ENCODE data around the gene ZDHHC16.
"Not testable (repeated sequence)": the region's sequence is repeated elsewhere in the genome, so short reads cannot be mapped to it uniquely, and the experiment has no call there.

The ZDHHC16 gene

DNA sequence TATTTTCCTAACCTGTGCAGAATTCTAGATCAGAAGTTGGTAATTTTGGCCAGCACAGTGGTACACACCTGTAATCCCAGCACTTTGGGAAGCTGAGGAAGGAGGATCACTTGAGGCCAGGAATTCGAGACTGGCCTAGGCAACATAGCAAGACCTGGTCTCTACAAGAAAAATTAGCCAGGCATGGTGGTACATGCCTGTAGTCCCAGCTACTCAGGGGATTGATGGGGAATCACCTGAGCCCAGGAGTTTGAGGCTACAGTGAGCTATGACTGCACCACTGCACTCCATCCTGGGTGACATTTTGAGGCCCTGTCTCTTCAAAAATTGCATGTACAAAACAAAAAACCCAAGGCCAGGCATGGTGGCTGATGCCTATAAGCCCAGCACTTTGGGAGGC is 11.4 kb upstream of the ZDHHC16 start:
- no peak for DNase-seq (ENCODE audit: low read depth)

DNA sequence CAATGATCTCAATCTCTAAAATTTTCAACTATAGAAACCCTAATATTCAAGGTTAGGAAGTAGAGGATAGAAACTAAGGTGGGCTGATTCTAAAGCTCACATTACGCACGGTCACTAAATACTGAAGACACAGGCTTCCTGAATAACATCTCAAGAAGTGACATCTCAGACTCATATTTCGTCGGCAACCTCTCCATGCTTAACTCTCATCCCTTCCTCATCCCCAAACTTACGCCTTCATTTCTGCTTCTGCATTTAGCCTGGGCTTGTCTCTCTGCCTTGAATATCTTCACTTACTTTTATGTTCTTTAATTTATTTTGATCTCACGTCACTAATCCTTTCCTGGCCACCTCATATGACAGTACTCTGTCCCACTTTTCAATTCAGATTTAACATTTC is 10.8 kb upstream of the ZDHHC16 start:
- no peak for DNase-seq (ENCODE audit: low read depth)

DNA sequence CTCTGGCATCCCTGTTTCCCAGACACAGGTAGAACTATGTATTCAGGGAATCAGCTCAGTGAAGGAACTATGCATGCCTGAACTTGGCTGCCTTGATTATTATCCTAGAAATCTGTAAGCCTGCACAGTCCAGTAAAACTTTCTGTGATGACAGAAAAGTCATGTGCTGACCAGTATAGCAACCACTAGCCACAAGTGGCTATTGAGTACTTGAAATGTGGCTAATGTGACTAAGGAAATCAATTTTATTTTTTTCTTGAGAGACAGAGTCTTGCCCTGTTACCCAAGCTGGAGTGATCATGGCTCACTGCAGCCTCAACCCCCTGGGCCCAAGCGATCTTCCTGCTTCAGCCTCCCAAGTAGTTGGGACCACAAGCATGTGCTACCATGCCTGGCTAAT is 3.7 kb upstream of the ZDHHC16 start:
- DNase-seq (ENCODE audit: low read depth), result no peak

DNA sequence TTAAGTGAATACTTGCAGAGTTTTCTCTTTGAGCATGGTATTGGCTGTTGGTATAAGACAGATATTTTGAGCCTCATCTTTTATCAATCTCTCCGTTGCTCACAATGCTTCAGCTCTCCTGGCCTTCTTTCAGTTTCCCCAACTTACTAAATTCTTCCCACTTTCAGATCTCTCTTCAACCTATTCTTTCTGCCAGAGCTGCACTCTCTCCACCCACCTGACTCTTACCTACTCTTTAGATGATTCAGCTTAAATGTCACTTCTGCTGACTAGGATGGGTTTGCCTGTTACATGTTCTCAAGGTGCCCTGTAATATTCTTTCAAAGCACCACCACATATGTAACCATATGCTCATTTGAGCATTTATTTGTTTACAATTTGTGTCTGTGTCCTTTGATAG is 1.8 kb upstream of the ZDHHC16 start:
- DNase-seq (ENCODE audit: low read depth), result no peak

DNA sequence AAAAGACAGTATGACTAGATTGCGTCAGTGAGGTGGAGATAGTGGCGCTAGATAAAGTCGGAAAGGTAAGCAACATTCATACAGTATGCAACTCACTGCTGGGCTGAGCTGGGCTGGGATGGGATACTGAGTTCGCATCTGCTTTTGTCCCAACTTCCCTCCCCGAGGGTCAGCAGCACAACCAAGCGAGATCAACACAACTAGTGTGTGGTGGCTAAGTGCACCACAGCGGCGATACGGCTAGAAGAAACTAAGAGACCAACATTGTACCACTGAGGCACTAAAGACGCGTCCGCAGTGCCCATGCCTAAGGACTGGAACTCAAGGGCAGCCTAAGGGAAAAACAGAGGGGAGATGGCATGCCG is 636 bp upstream of the ZDHHC16 start:
- DNase-seq (ENCODE audit: low read depth), result no peak

DNA sequence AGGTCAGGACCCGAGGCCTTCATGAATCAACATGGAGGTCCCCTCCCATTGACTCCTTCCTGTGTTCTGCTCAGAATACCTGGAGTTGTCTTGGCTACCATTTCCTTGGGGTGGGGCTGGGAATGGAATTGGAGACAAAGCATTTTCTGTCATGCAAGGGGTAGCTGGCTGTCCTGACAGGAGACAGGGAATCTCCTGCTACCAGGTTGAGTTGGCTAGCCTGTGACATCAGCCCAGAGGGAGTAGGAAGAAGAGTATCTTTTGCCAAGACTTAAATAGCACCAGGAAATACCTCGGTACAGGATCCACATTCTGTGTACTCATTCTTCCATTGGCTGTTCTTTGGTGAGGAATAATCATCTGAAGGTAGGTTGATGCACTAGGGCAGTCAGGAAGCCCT is 4.9 kb downstream of the ZDHHC16 start:
- DNase-seq (ENCODE audit: low read depth), result no peak

DNA sequence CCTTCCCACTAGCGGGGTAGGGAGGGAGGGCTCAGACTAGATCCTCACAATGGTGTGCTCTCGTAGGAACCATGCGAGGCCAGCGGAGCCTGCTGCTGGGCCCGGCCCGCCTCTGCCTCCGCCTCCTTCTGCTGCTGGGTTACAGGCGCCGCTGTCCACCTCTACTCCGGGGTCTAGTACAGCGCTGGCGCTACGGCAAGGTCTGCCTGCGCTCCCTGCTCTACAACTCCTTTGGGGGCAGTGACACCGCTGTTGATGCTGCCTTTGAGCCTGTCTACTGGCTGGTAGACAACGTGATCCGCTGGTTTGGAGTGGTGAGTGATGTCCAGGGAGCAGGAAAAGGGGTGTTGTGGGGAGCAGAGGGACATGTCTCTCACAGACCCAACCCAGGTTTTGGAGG is 5.6 kb downstream of the ZDHHC16 start:
- no peak for DNase-seq (ENCODE audit: low read depth)

DNA sequence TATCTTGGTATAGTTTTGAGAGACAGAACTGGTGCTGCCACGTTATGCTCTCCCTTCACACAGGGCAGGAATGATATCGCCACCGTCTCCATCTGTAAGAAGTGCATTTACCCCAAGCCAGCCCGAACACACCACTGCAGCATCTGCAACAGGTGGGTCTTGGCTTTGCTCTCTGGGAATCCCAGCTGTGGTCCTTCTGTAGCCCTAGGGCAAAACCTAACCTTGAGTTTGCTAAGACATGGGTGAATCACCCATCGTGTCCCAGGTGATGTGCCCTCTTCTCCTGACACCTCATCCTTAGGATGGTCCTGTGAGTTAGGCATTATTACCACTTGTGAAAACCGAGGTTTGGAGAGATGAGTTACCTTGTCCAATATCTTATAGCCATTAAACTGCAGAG is 6.4 kb downstream of the ZDHHC16 start:
- no peak for DNase-seq (ENCODE audit: low read depth)

DNA sequence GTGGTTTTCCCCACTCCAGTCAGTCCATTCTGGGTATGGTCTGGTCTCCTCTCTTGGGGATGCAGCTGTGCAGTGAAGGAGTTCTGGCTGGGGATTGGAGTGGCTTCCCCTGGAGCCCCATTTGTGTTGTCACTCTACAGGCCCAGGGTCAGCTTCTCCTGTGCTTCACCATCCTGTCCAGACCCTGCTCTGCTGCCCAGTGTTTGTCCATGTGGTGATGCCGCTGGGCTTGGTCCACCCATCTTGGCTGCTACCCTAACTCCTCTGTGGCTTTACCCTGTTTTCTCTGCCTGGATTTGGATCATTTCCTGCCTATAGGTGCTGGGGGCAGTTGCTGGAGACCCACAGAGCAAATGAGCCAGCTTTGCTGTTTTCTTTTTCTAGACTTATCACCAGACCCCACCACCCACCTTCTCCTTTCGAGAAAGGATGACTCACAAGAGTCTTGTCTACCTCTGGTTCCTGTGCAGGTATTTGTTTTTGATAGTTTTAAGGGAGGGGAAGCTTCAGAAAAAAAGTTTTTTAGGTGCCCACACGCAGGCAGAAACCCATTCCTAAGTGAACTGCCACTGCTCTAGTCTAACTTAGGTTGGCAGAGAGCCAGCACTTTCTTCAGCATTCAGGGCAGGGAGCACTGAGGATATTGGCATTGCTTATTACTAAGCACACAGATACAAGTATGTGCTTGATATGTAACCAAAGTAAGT is 8.5 kb downstream of the ZDHHC16 start:
- DNase-seq (ENCODE audit: low read depth), result no peak

DNA sequence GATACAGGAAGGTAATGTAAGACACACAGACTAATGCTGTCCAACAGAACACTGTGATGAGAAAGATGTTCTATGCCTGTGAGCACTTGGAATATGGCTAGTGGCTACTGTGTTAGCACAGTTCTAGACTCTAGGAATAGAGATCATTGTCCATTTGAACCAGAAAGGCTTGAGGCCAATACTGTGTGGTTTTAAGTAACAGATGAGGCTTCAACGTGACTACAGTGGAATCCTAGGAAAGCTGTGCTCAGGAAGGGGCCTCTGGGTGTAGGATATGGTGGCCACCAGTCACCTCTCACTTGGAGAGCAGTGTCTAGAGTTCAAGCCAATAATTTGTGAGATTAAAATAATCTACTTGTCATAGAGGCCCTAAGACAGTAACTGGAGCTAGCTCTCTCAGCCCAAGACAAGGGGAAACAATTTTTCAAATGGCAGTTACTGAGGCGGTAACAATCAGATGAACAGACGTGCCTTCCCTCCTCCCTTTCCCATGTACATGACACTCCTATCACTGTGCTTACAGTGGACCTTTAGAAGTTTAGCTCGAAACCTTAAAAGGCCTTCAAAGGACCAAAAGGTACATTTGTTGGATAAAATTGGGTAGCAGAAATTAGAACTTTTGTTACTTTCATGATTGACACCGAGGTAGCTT is 10.2 kb downstream of the ZDHHC16 start:
- DNase-seq (ENCODE audit: low read depth), result no peak

DNA sequence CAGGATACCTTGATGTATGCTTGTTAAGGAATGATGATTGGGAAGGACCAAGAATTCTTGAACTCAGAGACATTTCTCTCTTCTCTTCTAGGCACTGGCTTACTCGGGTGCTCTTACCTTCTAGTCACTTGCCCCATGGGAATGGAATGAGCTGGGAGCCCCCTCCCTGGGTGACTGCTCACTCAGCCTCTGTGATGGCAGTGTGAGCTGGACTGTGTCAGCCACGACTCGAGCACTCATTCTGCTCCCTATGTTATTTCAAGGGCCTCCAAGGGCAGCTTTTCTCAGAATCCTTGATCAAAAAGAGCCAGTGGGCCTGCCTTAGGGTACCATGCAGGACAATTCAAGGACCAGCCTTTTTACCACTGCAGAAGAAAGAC is 10.7 kb downstream of the ZDHHC16 start:
- DNase-seq (ENCODE audit: low read depth), result no peak

DNA sequence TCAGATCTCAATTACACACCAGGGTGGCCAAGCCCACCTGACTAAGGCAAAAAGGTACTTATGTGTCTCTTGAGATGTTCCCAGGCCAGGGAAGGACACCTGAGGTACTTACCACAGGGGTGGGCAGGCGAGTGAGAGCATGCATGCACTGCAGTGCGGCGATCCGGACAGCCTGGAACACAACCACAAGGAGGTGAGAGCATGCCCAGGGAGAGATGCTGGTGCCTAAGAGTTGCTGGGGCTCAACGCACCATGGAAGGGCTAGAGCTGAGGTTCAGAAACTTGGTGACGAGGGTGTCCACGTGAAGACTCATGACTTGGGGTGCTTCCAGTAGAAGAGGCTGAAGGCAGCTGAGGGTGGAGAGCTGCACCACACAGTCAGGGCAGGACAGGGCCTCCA is 13.1 kb downstream of the ZDHHC16 start:
- no peak for DNase-seq (ENCODE audit: low read depth)

DNA sequence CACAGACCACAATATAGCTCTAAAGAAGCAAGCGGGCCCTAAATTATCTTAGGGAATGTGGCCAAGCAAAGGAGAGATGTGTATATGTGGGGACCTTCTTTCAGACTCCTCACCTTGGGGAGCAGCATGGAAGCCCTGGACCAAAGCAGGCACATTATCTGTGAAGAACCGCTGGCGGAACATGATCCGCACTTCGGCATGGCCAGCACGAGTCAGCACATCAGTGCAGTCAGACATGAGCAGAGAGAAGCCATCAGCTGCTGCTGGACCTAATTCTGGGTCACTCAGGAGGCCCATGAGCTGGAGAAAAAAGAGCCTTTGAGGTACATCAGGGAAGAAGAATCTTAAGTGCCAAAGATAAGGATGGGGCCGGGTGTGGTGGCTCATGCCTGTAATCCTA is 14.0 kb downstream of the ZDHHC16 start:
- DNase-seq (ENCODE audit: low read depth), result no peak

DNA sequence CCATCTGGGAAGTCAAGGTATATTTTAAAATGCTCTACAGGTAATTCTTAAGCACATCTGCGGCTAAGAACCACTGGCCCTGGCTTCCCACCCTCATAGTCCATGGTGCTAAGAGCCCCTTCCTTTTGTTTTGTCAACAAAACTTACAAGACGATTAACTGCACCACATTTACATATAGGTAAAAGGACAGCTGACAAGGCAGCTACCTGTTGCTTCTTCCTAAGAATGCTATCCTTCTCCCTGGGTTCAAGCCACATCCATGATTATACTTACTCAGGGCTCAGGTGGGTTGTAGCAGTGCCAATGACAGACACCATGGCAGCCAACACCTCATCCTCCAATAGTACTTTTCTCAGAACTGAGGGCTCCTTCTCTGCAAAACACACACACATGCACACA is 16.3 kb downstream of the ZDHHC16 start:
- DNase-seq (ENCODE audit: low read depth), result no peak

DNA sequence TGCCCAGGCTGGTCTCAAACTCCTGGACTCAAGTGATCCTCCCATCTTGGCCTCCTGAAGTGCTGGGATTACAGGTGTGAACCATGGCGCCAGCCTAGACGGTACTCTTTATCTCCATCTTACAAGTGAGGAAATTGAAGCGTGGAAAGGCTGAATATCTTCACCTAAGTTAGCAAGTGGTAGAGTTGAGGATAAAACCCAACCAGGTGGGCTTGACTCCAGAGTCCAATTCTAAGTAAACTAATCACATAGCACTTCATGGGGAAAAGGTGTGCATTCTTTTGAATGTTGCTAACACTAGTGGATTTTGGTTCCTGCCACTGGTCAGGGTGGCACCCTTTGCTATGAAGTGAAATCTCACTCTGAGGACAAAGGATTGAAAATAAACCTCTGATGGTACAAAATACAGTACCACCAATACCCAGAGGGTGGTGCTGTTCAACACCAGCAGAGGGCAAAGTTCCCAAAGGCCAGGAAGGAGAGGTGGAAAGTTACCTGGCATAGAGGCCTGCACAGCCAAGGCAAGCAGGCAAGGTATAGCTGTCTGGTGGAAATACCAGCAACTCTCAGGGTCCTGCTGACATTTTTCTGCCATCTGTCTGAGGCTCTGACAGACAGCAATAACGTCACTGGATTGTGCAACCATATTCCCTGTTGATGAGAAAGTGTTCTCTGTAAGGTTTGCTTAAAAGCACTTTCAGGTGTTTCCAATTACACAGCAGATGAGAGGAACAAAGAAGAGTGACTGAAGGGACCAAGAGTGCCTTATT is 17.6 kb downstream of the ZDHHC16 start:
- no peak for DNase-seq (ENCODE audit: low read depth)

DNA sequence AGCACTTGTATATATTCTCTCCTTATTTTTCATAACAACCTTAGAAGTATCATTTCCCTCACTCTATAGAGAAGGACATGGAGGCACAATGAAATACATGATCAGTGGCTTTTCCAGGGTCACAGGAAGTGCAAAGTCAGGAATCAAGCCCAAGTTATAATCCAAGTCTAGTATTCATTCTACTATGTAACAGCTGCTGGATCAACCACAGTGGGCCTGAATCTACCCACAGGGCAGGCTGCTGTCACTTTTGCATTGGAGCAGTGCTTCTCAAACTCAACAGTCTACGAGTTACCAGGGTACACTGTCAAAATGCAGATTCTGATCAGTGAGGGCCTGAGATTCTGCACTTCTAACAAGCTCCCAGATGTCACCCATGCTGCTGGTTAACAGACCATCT is 18.3 kb downstream of the ZDHHC16 start:
- DNase-seq (ENCODE audit: low read depth), result no peak

DNA sequence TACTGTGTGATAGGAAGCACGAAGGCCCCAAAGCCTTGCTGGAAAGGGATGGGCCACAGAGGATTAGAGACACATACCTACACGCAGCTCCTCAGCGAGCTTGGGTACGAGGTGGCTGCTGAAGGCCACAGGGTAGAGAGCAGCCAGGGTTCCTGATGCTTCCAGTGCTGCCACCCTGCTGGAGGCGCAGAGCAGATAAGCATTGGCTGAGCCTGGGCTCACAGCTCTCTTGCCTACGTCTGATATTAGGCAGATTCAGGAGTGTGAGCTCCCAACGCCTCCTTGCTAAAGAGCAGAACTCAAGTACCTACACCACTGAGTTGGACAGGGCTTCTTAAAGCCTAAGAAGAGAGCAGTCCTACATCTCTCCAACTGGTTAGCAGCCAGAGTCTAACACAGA is 20.0 kb downstream of the ZDHHC16 start:
- DNase-seq (ENCODE audit: low read depth), result no peak

DNA sequence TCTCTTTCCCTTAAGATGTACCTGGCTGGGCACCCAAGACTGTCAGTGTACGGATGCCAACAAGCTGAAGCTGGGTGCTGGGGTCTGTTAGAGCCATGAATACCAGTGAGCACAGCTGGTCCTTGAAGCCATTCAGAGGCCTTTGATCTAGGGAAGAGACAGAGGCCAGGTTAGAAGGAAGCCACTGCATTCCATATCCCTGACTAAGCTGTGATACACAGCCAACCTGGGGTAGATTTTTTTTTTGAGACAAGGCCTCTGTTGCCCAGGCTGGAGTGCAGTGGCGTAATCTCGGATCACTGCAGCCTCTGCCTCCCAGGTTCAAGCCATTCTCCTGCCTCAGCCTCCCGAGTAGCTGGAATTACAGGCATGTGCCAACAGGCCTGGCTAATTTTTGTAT is 20.8 kb downstream of the ZDHHC16 start:
- DNase-seq (ENCODE audit: low read depth), result no peak

DNA sequence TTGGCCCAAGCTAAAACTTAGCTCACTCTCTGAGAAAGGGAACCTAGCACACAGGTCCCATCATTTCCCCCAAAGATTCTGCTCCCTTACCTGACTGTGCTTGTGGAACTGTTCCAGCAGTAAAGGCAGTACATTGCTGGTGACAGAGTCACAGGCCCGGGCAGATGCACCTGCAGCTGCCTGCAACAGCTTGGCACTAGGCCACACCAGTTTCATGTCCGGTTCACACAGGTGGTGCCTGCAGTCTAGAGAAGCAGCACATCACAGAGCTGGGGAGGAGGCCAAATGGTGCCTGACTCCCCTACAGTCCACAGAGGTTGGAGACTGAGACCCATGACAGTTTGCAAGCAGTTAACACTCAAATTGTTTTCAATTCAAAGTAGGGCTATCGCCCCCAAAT is 22.2 kb downstream of the ZDHHC16 start:
- DNase-seq (ENCODE audit: low read depth), result no peak

DNA sequence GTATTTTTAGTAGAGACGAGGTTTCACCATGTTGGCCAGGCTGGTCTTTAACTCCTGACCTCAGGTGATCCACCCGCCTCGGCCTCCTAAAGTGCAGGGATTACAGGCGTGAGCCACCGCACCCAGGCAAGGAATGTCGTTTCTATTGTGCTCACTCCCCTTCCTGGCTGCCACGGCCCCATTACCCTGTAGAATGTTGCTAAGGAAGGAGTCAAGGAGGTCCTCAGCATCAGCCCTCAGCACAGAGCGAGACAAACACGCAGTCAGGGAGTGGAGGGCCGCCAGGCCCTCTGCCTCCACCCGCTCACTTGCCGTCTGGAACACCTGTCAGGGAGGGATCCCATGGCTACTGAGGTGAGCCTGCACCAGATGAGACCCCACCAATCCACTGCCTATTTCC is 22.8 kb downstream of the ZDHHC16 start:
- DNase-seq (ENCODE audit: low read depth), result not testable (repeated sequence)

DNA sequence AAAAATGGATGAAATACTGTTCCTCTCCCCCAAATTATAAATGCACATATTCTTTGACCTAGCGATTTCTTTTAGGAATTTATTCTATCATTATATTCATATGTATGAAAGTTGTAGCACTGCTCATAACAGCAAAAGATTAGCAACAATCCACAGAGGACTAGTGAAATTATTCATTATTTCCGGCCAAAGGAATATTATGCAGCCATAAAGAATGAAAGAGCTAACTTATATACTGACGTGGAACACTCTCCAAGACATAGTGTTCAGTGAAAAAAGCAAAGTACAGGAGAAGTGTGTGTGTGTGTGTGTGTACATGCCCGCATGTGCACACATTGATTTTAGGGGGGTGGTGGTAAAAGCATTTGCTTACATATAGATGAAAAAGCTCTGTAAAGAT is 28.9 kb downstream of the ZDHHC16 start:
- no peak for DNase-seq (ENCODE audit: low read depth)

DNA sequence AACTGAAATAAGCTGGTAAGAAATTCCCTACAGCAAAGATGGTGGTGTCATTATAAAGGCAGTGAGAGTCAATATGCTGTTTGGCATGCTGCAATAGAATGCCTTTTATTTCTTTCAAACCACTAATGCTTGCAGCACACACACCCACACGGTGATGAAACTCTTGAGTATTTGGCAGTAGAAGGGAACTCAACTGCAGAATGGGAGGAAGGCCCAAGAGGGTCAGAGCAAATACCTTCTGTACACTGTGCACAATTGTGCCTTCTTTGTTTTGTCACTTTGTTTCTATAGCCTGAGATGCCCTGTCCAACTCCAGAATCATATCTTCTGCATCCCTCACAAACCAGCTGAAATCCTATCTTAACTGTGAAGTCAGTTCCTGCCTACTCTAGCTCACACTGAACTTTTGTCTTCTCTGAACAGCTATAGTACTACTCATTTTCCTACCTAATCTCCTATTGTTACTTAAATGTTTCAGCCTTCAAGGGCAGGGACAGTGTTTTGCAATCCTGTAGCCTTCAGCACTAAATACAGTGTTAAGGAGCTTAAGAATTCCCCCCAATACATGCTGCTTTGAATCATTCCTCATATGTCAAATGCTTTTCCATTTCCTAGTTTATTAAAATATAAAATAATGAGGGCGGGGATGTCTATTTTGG is 30.1 kb downstream of the ZDHHC16 start:
- no peak for DNase-seq (ENCODE audit: low read depth)

DNA sequence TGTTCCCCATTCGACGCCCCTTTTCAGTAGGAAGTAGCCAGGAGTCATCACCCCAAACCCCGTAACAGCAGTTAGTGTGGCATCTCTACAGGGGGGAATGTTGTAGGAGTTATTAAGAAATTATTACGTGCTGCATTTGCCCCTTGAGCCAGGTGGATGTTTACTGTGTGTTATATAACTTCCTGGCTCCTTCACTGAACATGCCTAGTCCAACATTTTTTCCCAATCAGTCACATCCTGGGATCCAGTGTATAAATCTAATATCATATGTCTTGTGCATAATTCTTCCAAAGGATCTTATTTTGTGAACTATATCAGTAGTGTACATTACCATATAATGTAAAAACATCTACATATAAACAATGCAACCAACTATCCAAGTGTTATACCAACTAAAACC is 33.4 kb downstream of the ZDHHC16 start:
- not testable (repeated sequence) for DNase-seq (ENCODE audit: low read depth)
